HuH-7 (cell line): ENCODE results near the gene ZNF385B.
A peak's percentile ranks its signal among the peaks of the same experiment; 100 is the strongest.
"Not testable (repeated sequence)": the region's sequence is repeated elsewhere in the genome, so short reads cannot be mapped to it uniquely, and the experiment has no call there.

Experiments
- DNase-seq: peaks from one replicate; pipeline ENCODE4 v3.0.0; 2011; ENCODE audit warnings: low spot score

Gene ZNF385B

GRCh38 chr2:179677746-179678505 lies 183.5 kb downstream of the ZNF385B start:
- DNase-seq = no peak

GRCh38 chr2:179677077-179677688 lies 184.2 kb downstream of the ZNF385B start:
- DNase-seq = no peak

- no peak for DNase-seq
Observed at GRCh38 chr2:179675435-179675834, 186.0 kb downstream of the ZNF385B start.

- DNase-seq = no peak
Observed at GRCh38 chr2:179671043-179671981, 190.1 kb downstream of the ZNF385B start.

GRCh38 chr2:179669196-179669595 lies 192.2 kb downstream of the ZNF385B start:
- DNase-seq = no peak

- DNase-seq = no peak
Observed at GRCh38 chr2:179664972-179665812, 196.2 kb downstream of the ZNF385B start.

- DNase-seq = no peak
Observed at GRCh38 chr2:179661986-179662385, 199.4 kb downstream of the ZNF385B start.

GRCh38 chr2:179657068-179657595 lies 204.3 kb downstream of the ZNF385B start:
- no peak for DNase-seq

- DNase-seq = no peak
Observed at GRCh38 chr2:179655627-179656026, 205.8 kb downstream of the ZNF385B start.

- DNase-seq = no peak
Observed at GRCh38 chr2:179654806-179655205, 206.6 kb downstream of the ZNF385B start.

- no peak for DNase-seq
Observed at GRCh38 chr2:179652296-179652695, 209.1 kb downstream of the ZNF385B start.

GRCh38 chr2:179650420-179650819 lies 211.0 kb downstream of the ZNF385B start:
- DNase-seq = no peak

- no peak for DNase-seq
Observed at GRCh38 chr2:179646862-179647587, 214.4 kb downstream of the ZNF385B start.

- no peak for DNase-seq
Observed at GRCh38 chr2:179646173-179646769, 215.1 kb downstream of the ZNF385B start.

GRCh38 chr2:179645047-179645446 lies 216.4 kb downstream of the ZNF385B start:
- no peak for DNase-seq

- DNase-seq = no peak
Observed at GRCh38 chr2:179642462-179642861, 218.9 kb downstream of the ZNF385B start.

- DNase-seq = no peak
Observed at GRCh38 chr2:179636995-179637394, 224.4 kb downstream of the ZNF385B start.

GRCh38 chr2:179636100-179636980 lies 225.1 kb downstream of the ZNF385B start:
- DNase-seq = peak; percentile 2

GRCh38 chr2:179631769-179632385 lies 229.5 kb downstream of the ZNF385B start:
- not testable (repeated sequence) for DNase-seq
